NCI-H524 treated with DMSO at 0.1 percent for 48 hours (cell line): ENCODE data around the gene APH1B.
"Not testable (repeated sequence)": the region's sequence is repeated elsewhere in the genome, so short reads cannot be mapped to it uniquely, and the experiment has no call there.

Experiments
- DNase-seq: peaks from one replicate; lab custom pipeline; 2025; lab: John Stamatoyannopoulos, UW

The APH1B gene

DNA sequence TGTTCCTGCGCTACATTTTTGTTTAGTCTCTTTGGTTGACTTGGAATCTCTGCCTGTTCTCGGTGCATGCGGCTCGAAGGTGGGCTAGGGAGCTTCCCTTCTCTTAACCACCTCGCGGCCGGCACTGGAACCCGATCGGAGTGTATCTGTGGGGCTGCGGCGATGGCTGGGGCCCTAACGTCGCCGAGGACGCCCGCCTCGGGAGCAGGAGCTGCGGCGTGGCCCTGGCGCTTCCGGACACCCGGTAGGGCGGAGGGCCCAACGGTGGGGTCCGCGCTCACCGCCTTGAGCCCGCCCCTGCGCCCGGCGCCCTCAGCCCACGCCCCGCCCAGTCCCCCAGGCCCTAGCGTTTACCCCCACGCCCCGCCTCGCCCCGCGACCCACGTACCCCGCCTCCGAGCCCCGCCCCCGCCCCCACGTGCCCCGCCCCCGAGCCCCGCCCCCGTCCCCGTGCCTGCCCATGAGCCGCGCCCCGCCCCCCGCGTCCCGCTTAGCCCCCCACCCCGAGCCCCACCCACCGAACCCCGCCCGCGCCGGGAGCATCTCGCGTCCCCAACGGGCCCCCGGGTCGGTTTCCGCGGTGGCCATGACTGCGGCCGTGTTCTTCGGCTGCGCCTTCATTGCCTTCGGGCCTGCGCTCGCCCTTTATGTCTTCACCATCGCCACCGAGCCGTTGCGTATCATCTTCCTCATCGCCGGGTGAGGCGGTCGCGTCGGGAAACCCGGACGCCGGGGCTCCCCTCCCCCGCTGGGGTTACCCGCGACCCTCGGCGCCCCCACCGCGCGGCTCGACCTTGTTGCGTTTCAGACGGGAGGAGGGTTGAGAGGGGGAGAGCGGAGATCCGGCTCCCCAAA, at the start of gene APH1B:
TSS of gene APH1B (plus strand) at position 568 of the 855 bp plus-strand sequence. CDS start at position 587, 19 bp downstream.
- DNase-seq, result peak; percentile 24

DNA sequence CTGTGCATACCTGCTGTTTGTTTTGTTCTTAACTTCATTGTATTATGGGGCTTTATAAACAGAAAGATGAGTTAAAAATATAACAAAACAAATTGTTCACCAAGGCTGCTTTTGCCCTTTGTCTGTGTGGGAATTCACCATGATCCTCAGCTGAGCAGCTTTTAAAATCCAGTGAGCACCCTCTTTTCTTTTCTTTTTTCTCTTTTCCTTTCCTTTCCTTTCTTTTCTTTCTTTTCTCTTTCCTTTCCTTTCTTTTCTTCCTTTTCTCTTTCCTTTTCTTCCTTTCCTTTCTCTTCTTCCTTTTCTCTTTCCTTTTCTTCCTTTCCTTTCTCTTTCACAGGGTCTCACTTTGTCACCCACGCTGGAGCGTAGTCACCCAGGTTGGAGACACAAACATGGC, 49.7 kb upstream of the APH1B start:
- DNase-seq, result no peak

DNA sequence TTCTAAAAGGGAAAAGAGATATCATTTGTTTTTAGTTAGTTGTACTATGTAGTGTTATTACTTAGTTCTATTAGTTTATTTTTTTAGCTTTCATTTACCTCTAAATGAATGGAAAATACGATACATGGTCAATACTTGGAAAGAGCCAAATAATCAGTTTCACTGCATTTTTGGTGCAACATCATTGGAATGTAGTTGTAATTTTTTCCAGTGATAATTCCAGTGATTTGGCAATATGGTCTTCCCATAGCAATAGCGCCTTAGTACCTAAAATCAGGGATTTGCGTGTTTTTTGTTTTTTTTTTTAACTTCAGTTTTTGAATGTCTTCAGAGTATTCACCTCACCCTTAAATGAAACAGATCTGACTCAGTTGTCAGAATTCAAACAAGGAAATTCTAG, 46.2 kb upstream of the APH1B start:
- DNase-seq, result no peak

DNA sequence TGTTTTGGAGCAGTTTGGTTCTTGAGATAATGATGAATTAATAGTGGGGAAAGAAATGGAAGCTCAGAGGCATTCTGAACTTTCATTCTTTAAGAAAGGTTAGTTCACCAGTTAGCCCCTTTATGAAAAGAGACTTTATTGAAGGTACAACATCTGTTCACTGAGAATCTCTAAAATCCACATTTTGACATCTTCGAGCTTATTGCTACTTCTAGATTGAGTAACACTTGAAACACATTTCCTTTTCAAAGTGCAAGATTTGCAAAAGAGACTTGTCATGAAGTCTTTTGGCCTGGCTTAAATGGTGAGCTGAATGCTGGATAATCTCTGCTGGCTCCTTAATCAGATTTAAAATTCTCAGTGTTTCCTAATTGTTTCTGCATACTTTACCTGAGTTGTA, 45.7 kb upstream of the APH1B start:
- no peak for DNase-seq

DNA sequence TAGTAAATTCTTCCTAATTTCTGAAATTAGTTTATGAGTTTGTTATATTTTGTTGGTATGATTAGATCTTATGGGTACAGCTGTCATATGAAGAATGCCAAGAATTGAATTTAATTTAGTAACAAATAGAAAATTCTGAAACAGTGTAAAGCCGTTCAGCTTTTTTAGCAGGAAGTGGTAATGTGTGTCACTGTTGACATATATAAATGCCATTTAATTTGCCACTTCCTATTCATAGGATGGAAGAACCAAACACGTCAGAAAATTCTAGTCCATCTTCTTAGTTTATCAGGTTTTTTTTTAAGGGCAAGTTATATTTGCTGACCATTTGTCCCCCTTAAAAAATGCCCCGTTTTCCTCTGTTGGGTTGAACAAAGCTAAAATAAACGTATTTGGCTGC, 45.0 kb upstream of the APH1B start:
- DNase-seq, result no peak

DNA sequence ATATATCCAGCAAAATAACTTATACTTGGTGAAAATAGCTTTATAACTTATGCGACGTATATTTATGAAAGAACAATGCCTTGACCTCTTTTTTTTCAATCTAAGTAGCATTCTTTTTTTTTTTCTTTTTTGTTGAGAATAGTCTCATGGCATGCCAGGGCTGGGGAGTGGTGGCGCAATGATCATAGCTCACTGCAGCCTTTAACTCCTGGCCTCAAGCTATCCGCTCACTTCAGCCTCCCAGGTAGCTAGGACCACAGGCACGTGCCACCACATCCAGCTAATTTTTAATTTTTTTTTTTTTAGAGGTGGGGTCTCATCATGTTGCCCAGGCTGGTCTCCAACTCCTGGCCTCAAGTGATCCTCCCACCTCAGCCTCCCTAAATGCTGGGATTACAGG, 44.5 kb upstream of the APH1B start:
- no peak for DNase-seq

DNA sequence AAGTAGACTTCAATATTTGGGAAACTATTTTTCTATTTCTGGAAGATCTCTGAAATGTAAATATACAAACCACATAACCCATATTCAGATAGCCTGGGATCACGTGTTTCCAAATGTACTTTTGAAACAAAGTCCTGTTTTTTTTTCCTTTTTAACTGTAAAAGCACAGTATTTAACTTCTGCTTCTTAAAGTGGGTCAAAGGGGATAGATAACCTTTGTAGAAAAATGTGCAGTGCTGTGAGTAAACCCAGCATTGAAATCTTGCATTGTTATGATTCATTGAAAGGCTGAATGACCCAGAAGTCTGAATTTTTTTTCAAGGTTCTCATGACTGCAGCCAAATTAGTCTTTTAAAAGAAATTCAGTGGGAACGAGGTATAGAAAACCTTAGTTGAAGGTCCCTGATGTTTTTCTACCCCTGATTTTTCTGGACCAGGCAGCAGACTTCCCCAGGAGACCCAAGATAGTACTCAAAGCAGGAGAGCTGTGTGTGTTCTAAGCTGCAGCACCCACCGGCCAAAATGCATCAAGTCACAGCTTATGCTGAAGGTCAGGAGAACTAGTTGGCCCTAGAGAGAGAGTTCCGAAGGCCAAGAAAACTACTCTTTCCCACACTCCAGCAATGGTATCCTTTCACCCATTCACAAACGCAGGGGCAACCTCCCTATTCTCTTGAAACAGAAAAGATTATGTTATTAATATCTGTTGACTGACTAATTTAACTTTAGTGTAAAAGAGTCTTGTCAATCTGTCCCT, 43.6 kb upstream of the APH1B start:
- no peak for DNase-seq

DNA sequence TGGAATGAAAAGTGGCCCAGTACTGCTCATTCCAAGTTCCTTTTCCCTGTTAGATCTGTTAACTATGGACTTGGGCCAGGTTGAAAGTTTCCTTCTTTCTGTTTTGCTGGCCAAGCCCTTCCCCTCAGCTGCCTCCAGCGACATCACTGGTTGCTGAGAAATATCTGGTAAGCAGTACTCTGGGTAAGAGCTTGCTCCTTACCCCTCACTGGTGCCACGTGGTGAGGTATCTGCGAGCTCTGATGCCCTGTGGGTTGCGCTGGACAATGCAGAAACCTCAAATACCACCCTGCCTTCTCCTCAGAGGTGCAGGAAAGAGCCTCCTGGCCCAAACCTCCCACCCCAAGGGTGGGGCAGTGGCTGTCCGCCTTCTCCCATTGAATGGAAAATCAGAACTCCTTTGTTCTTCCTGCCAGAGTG, 42.9 kb upstream of the APH1B start:
- DNase-seq, result no peak

DNA sequence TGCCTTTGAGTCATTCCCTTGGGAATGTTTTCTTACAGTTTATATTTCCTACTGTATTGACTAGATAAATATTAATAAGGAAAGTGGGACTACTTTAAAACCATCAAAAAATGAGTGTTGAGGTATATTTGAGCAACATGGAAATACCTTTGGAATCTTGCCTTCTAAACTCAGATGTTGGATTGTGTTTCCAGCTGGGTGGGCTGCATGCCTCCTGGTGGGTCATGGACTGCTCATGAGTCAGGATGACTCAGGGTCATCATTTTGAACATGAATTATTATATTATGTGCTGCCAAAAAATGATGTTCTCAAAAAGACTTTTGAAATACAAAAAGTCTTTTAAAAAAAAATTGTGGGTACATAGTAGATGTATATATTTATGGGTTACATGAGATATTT, 41.1 kb upstream of the APH1B start:
- no peak for DNase-seq

DNA sequence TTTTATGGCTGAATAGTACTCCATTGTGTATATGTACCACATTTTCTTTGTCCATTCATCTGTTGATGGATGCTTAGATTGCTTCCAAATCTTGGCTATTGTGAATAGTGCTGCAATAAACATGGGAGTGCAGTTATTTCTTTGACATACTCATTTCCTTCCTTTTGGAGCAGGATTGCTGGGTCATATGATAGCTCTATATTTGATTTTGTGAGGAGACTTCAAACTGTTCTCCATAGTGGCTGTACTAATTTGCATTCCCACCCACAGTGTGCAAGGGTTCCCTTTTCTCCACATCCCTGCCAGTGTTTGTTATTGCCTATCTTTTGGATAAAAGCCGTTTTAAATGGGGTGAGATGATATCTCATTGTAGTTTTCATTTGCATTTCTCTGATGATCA, 40.3 kb upstream of the APH1B start:
- DNase-seq, result not testable (repeated sequence)

DNA sequence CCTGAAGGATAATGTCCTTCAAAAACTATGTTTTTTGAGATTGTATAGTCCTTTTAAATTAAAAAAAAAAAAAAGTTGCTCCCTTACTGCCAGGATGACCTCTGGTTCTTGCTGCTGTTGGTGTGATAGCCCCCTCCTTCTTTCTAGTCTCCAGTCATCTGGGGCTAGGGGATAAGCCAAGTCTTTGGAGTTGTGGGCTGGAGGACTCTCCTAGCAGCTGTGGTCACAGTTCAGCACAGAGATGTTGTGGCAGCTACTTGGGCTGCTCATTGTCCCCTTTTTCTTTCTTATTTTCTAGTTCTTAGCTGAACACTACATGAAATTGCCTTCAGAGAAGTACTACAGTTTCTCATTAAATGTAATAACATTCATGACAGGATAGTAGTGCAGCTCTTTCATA, 39.2 kb upstream of the APH1B start:
- no peak for DNase-seq

DNA sequence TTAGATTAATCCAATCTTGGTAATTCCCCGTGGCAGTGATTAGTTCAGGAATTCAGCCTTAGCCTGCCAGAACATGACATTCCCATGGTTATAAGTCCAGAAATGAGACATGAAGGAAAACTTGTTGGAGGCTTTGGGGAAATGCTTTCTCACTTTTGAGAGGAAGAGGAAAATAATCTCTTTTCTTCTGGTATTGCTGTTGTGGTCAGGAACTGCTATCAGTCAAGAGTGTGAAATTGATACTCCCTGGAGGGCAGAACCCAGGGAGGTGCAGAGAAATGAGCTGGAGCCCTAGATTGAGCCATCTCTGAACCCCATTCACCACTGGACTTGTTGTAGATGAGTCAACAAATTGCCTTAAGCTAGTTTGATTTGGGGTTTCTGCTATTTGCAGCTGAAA, 38.6 kb upstream of the APH1B start:
- DNase-seq, result no peak

DNA sequence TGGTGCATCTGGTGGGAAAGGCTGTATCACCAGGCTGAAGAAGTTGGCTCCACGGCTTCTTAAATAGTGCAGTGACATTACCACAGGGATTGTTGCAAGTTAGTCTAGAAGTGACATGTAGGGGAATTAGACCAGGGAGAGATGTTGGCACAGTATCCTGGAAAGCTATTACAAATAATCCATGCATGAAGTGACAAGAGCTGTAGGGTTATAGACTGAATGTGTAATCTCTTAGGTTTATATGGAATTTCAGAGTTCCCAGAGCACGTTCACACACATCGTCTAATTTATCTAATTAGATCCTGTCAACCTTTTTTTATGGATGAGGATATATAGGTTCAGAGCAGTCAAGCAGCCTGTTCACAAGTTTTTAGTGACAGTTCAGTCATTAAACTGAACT, 37.3 kb upstream of the APH1B start:
- DNase-seq, result no peak

DNA sequence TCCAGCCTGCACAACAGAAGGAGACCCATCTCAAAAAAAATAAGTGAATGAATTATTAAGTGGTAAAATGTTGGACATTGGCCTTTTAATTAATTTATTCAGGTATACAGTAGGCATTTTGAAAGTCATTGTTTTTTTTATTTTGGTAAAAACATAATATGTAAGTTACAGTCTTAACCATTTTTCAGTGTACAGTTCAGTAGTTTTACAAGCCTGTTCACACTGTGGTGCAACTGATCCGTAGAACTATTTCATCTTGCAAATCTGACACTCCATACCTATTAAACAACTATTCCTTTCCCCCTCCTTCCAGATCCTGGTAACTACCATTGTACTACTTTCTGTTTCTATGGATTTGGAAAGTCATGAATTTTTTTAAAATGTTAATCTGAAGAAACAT, 36.1 kb upstream of the APH1B start:
- DNase-seq, result no peak

DNA sequence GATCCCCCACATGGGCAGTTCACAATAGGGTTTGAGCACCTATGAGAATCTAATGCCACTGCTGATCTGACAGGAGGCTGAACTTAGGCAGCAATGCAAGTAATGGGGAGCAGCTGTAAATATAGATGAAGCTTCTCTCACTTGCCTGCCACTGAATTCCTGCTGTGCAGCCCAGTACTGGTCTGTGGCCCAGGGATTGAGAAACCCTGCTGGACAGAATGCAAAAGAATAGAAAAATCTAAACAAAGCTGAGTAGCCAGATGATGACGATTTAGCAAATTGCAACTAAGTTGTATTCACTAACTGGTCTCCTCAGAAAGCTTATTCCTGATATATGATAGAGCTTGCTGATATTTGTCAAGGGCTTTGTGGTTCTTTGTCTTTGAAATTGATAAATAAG, 34.3 kb upstream of the APH1B start:
- no peak for DNase-seq

DNA sequence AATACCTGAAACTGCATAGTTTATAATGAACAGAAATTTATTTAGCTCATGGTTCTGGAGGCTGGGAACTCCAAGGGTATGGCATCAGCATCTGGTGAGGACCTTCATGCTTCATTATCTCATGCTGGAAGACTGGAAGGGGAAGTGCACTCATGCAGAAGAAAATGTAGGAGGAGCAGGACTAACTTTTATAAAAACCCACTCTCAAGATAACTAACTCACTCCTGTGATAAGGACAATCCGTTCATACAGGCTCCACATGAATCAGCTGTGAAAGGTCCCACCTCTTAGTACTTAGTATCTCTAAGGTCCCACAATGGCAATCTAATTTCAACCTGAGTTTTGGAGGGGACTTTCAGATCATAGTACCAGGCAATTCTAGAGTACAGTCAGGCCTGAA, 33.6 kb upstream of the APH1B start:
- no peak for DNase-seq

DNA sequence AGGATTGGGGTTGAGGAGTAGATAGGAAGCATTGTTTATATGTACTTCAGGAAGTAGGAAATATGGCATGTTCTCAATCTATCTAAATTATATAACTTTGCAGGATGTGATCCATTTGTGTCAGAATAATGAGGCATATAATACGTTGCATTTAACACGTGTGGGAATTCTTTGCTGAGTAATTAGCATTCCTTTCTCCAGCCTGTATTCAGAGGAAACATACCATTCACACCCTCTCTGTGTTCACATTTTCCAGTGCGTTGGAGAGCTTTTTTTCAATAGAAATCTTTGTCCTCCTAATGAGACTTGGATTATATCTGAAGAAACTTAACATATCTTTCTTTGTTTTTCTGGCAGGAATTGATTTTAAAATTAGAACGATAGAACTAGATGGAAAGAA, 33.0 kb upstream of the APH1B start:
- DNase-seq, result no peak

DNA sequence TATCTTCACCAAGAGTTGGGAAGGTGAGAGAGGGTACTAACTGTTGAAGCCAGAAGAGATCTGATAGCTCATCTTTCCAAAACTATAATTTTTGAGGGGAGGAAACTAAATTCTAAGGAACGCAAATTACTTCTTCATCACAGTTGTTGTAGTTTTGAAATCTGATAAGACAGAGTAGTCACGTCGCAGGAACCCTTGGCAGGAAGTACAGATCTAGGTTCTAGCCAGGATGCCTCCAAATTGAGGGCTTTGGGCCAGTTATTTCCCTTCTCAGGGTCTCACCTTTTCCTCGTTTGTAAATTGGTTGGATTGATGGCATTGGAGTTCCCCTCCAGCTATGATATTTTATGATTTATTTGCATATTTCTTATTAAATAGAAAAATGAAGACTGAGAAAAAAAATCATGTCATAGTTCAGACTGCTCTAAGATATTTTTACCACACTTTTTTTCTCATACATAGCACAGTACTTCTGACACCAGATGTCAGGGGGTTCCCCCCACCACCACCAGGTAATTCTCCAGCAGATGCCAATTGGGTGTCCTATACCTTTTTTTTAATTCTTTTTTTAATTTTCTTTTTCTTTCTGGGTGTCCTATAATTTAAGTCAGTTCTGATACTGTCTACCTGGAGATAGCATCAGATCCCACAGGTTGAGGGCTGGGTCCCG, 32.3 kb upstream of the APH1B start:
- no peak for DNase-seq

DNA sequence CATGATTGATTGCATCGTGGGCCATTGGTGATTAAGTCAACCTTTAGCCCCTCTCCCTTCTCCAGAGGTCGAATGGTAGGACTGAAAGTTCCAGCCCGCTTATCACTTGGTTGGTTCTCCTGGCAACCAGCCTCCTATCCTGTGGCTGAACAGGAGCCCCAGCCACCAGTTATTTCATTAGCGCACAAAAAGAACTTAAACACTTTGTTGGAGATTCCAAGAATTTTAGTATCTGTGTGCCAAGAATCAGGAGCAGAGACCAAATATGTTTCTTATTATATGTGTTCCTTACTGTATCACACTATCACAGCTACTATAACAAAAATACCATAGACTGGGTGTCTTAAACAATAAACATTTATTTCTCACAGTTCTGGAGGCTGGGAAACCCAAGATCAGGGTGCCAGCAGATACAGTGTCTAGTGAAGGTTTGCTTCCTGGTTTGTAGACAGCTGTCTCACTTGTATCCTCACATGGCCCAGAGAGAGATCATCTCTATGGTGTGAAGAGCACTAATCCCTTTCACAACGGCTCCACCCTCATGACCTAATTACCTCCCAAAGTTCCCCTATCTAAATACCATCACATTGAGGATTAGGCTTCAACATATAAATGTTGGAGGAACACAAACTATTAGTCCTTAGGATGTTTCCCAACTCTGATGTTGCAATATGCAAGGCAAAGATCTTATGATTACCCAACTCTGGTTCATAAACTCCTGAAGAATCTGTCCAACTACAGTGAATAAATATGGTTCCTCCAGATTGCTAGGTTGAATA, 30.5 kb upstream of the APH1B start:
- no peak for DNase-seq

DNA sequence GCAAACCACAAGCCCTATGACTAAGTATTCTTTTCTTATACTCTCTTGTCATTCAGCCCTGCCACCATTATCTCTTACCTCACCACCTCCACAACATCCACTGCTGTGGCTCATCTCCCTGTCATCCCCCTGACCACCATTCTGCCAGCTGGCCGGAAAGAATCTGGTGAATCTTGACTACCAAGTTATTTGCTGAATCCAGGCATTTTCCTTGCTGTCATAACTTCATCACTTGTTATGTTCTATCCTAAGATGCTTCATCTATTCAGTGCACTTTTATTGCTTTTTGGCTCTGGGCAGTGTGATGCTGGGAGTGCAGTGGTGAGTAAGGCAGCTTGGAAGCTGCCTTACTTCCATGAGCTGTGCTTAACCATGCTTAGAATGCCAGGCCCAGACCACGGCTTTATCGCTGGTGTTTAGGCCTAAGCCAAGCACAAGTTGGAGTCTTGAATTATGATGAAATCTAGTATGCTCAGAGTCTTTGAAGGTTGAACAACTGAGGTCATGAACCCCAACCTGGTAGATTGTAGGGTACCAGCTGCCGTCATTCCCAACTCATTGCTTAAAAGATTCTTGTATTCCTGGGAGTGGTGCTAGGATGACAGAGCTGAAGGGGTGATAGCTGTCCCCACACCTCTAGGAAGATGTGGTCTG, 27.0 kb upstream of the APH1B start:
- DNase-seq, result no peak

DNA sequence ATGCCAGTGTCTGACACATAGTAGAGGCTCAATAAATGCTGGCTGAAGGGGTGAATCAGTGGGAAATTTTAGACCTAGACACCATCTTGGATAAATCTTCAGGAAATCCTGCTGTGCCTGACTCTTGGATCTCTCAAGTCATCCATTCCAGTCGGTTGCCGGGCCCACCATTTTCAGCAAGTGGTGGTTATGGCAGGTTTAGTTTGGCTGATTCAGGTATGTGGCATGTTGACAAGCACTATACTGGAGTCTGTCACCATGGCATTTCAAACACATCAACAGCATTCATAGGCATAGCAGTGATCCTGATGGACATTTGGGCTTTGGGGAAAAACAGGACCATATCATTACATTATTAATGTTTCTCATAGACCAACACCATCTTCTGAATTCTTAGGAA, 25.7 kb upstream of the APH1B start:
- no peak for DNase-seq

DNA sequence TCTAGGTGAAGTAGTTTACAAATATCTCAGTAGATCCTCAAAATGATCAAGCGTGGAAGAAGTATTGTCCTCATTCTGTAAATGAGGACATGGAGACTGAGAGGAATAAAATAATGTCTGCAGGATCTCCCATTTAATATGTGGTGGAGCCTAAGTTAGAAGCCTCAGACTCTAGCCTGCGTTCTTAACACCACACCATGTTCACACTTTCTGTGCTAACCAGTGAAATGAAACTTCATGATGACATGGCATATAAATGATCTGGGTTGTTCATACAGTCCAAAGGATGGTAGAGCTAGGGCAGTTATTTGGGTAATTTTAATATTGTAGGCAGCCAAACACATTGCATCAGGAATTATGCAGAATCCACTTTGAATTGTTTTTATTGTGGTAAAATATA, 25.1 kb upstream of the APH1B start:
- no peak for DNase-seq
